Mesothelial cell of epicardium (in vitro differentiated cells): Measurements from ENCODE around the gene CAMTA1. TPM values are rescaled to one million over a fixed set of nuclear protein-coding genes. Genes with fewer than 3 reads are reported as not detected.

ENCODE experiments used
- DNase-seq, 2 experiments: peaks; one replicate each; pipeline ENCODE4 v3.0.0; 2021; ENCODE audit warnings: low spot score in 2 of 2; ENCODE audit not compliant: unreplicated experiment in 2 of 2
- H3K27ac Mint-ChIP-seq: 2 replicates; pipeline ENCODE4 v1.8.0; 2021; ENCODE audit warnings: mixed read lengths
- H3K27me3 Mint-ChIP-seq: 2 replicates; pipeline ENCODE4 v1.8.0; 2021; ENCODE audit warnings: low read depth, mixed read lengths
- H3K36me3 Mint-ChIP-seq: 2 replicates; pipeline ENCODE4 v1.8.0; 2021; ENCODE audit warnings: mixed read lengths
- H3K4me1 Mint-ChIP-seq: 2 replicates; pipeline ENCODE4 v1.8.0; 2021; ENCODE audit warnings: mixed read lengths
- H3K4me3 Mint-ChIP-seq: 2 replicates; pipeline ENCODE4 v1.8.0; 2021; ENCODE audit warnings: mild to moderate bottlenecking, moderate library complexity, mixed read lengths
- H3K9me3 Mint-ChIP-seq: 2 replicates; pipeline ENCODE4 v1.8.0; 2021; ENCODE audit warnings: mixed read lengths
- CTCF ChIP-seq: fragments of 200-600 bp; sonication (generic); IDR thresholded peaks from one replicate; pipeline ENCODE4 v1.5.0; 2021; ENCODE audit warnings: antibody characterized with exemption; ENCODE audit not compliant: unreplicated experiment
- total RNA-seq: library from RNA; stranded (reverse); gene quantifications from 3 replicates; pipeline ENCODE4 v1.2.1, GENCODE V29; 2021

CAMTA1 gene
- total RNA-seq, 1 donor from 2014 or later, result 70.4 TPM

DNA sequence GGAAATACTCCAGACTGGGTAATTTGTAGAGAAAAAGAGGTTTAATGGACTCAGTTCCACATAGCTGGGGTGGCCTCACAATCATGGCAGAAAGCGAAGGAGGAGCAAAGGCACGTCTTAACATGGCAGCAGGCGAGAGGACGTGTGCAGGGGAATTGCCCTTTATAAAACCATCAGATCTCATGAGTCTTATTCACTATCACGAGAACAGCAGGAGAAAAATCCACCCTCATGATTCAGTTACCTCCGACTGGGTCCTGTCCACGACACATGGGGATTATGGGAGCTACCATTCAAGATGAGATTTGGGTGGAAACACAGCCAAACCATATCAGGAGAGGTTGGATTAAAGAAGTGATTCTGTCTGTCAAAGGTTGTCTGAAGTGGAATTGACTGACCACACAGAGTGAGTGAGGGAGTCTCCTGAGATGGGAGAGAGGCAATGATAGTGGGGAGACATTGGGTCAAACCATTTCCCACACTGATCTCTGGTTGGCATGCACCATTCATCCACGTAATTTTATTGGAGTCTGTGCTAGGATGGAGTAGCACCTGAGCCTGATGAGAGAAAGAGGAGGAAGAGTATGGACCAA lies 927.6 kb downstream of the CAMTA1 start:
- no peak for DNase-seq
- H3K36me3 Mint-ChIP-seq, result no peaks in the 10 kb centered on the region
- H3K4me3 Mint-ChIP-seq, result no peak overlapping the region
- H3K27me3 Mint-ChIP-seq, result peaks cover 46% of the 10 kb centered on the region
- H3K9me3 Mint-ChIP-seq, result no peaks in the 10 kb centered on the region
- no peaks in the 10 kb centered on the region for H3K4me1 Mint-ChIP-seq
- no peak for TF ChIP-seq CTCF
- H3K27ac Mint-ChIP-seq, result no peak overlapping the region

GRCh38 chr1:7716506-7716905 lies 931.3 kb downstream of the CAMTA1 start:
- H3K36me3 Mint-ChIP-seq, result no peaks in the 10 kb centered on the region
- H3K9me3 Mint-ChIP-seq, result no peaks in the 10 kb centered on the region
- H3K27ac Mint-ChIP-seq, result no peak overlapping the region

GRCh38 chr1:7717748-7718368 lies 932.6 kb downstream of the CAMTA1 start:
- TF ChIP-seq CTCF, result no peak
- no peak overlapping the region for H3K4me3 Mint-ChIP-seq
- no peaks in the 10 kb centered on the region for H3K9me3 Mint-ChIP-seq
- H3K27me3 Mint-ChIP-seq, result peaks cover 27% of the 10 kb centered on the region
- H3K36me3 Mint-ChIP-seq, result no peaks in the 10 kb centered on the region
- no peak overlapping the region for H3K27ac Mint-ChIP-seq
- no peak for DNase-seq
- no peaks in the 10 kb centered on the region for H3K4me1 Mint-ChIP-seq

More at GRCh38 chr1:7716506-7716905, 931.3 kb downstream of the CAMTA1 start:
- Mint-ChIP-seq H3K27me3 (peaks cover 31% of the 10 kb centered on the region), H3K4me3 (no peak overlapping the region), H3K4me1 (no peaks in the 10 kb centered on the region)
- no peak for DNase-seq
- TF ChIP-seq CTCF, result no peak

DNA sequence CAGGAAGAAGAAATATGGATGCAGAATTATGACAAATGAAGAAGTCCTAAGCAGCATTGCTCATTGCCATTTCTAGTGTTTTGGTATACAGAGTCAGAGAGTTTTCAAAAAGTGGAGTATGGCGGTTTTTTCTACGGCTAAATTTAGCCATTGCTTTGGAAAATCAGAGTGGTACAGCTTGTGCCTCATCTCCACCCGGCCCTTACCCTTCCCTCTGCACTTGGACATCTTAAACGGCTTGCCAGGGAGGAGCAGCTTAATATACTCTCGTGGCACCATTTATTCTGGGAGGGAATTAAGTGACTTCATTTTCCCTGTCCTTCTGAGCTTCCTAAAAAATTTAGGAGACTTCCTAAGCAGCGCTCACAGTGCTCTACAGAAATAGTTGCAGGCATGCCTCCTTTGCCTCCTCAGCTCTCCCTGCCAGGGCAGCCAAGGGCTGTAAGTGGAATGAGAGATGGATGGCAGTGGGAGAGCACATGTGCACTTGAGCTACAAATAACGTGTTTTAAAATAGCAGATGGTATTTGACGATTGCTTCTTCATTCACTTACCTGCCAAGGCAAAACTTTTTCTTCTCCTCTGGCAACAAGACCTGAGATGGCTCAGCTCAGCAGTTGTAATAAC lies 934.3 kb downstream of the CAMTA1 start:
- Mint-ChIP-seq H3K9me3 (no peaks in the 10 kb centered on the region), H3K27me3 (peaks cover 21% of the 10 kb centered on the region), H3K27ac (no peak overlapping the region), H3K4me1 (no peaks in the 10 kb centered on the region), H3K36me3 (no peaks in the 10 kb centered on the region), H3K4me3 (no peak overlapping the region)
- TF ChIP-seq CTCF, result no peak
- DNase-seq, result no peak

- Mint-ChIP-seq H3K27me3 (peaks cover 12% of the 10 kb centered on the region), H3K36me3 (no peaks in the 10 kb centered on the region), H3K4me3 (no peak overlapping the region), H3K9me3 (no peaks in the 10 kb centered on the region), H3K27ac (no peak overlapping the region), H3K4me1 (peaks cover 3% of the 10 kb centered on the region)
- TF ChIP-seq CTCF, result no peak
- DNase-seq, result no peak
Observed at GRCh38 chr1:7721940-7722669, 936.9 kb downstream of the CAMTA1 start.
